Spleen (tissue), 11 donors: ENCODE measurements around the gene SLC9A7. TPM values are rescaled to one million over a fixed set of nuclear protein-coding genes. Genes with fewer than 3 reads are reported as not detected.

Experiments
- DNase-seq: peaks from one replicate; pipeline ENCODE4 v3.0.0-alpha.2; 2020
- H3K27ac ChIP-seq, 8 donors: fragments of 200-600 bp; sonication (generic) in 7 of 8; 1 replicate in 4 of 8; 2 replicates in 4 of 8; pipeline versions ENCODE4 v1.5.0 to v1.8.0; 2016 to 2021; ENCODE audit warnings: inconsistent platforms in 4 of 8, mild to moderate bottlenecking in 4 of 8, moderate library complexity in 1 of 8
- H3K27me3 ChIP-seq, 7 donors: fragments of 200-600 bp; sonication (generic) in 6 of 7; replicated peaks in 1 of 7; 1 replicate in 4 of 7; 2 replicates in 3 of 7; pipeline versions ENCODE4 v1.5.0 to v1.8.0; 2016 to 2021; ENCODE audit warnings: inconsistent platforms in 3 of 7, mild to moderate bottlenecking in 1 of 7
- H3K36me3 ChIP-seq, 6 donors: fragments of 200-600 bp; sonication (generic) in 5 of 6; 1 replicate in 4 of 6; 2 replicates in 2 of 6; pipeline versions ENCODE4 v1.5.0 to v1.8.0; 2016 to 2021; ENCODE audit warnings: inconsistent platforms in 2 of 6
- H3K4me1 ChIP-seq, 6 donors: fragments of 200-600 bp; sonication (generic) in 5 of 6; 1 replicate in 3 of 6; 2 replicates in 3 of 6; pipeline versions ENCODE4 v1.5.0 to v1.8.0; 2016 to 2021; ENCODE audit warnings: inconsistent platforms in 3 of 6
- H3K4me3 ChIP-seq, 8 donors: fragments of 200-600 bp; sonication (generic) in 7 of 8; 1 replicate in 4 of 8; 2 replicates in 4 of 8; pipeline versions ENCODE4 v1.5.0 to v1.8.0; 2016 to 2021; ENCODE audit warnings: inconsistent platforms in 4 of 8, mild to moderate bottlenecking in 4 of 8, moderate library complexity in 2 of 8
- H3K9me3 ChIP-seq, 8 donors: fragments of 200-600 bp; sonication (generic) in 7 of 8; 1 replicate in 4 of 8; 2 replicates in 4 of 8; pipeline versions ENCODE4 v1.5.0 to v1.8.0; 2016 to 2021; ENCODE audit warnings: inconsistent platforms in 4 of 8
- POLR2A ChIP-seq, 3 donors: fragments of 450-650 bp; IDR thresholded peaks; one replicate each; pipeline ENCODE4 v1.5.1; 2017; ENCODE audit warnings: antibody characterized with exemption in 3 of 3, mild to moderate bottlenecking in 1 of 3
- POLR2AphosphoS5 ChIP-seq, 3 donors: sonication (generic); formaldehyde crosslinking; IDR thresholded peaks; one replicate each; pipeline ENCODE4 v1.5.1; 2017; ENCODE audit warnings: antibody characterized with exemption in 3 of 3
- WGBS, 5 donors: extraction: QIAGEN DNeasy Blood & Tissue Kit in 3 of 5; methylation state at CpG; one replicate each; pipeline versions ENCODE4 v1.1.5 to v1.1.7; 2013 to 2018; 5-methylcytosine and 5-hydroxymethylcytosine counted together
- intact Hi-C: fragments of 100-400 bp; cut with DNase I; formaldehyde crosslinking; loops from one replicate; pipeline ENCODE4 v1.15.0; 2023; ENCODE audit warnings: low total_unique reads
- polyA plus RNA-seq, 3 donors: library from polyadenylated mRNA; stranded (reverse); fragments of 200-250 nt; gene quantifications; one replicate each; pipeline ENCODE4 v1.2.1, GENCODE V29; 2013
- total RNA-seq, 7 donors: library from RNA; depleted of rRNA in 3 of 7; stranded (reverse); fragments of >200 nt in 3 of 7; fragmentation: NEBNext Ultra II Directional in 4 of 7; extraction: Animal tissue kit (Norgen Biotek cat#: 25700) in 4 of 7; gene quantifications; one replicate each; pipeline versions ENCODE4 v1.1.0 to v1.2.1, GENCODE V29; 2016 to 2021
- TF ChIP-seq, protein P1 (sequence below), 11 experiments: fragments of 200-600 bp in 7 of 11; fragments of 450-650 bp in 4 of 11; sonication (generic) in 4 of 11; IDR thresholded peaks in 8 of 11; conservative IDR thresholded peaks in 3 of 11; 1 replicate in 7 of 11; 2 replicates in 4 of 11; pipeline versions ENCODE4 v1.4.0 to v1.8.0; 2016 to 2021; ENCODE audit warnings: antibody characterized with exemption in 11 of 11, inconsistent platforms in 4 of 11, mild to moderate bottlenecking in 1 of 11
- donor health status: healthy with polysubstance abuse.
- donor health status: DM: no; HTN: no; CAD: no; lungs with moderate emphysema.
- donor health status: DM: no; HTN: no; CAD: no.
- donor health status: Bipolar disorder and iron deficiency.
- donor health status: healthy.
- donor health status: DM: no; HTN: no; CAD: no.
- donor health status: DM: yes; HTN: yes; CAD: no.

Gene SLC9A7
- total and polyA plus RNA-seq, 10 donors, result 3.2 to 25.2 (median 11.1) TPM

DNA sequence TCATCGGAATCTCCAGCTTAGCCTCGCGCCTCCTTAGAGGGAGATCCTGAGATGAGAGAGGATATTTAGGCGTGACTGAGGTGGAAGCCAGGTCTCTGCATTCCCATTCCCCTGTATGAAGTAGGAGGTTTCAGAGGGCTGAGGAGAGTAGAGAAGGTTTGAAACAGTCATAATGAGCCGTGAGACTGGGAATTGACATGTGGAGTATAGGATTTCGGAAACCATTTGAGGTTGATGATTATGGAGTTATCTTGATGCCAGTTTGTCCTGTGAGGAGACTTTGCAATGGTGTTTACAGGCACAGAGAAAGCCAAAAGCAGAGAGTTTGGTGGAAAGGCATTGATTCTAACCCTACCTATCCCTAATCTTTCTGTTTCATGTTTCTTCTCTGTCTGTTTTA is 183.3 kb downstream of the SLC9A7 start:
- peaks cover 0 to 6% (median 0%) of the 10 kb centered on the region in 8 donors for H3K9me3 ChIP-seq
- WGBS, 5 donors, result 23 to 58% (median 28%) methylated on average over 6 of the region's 6 CpGs
- DNase-seq, result no peak
- intact Hi-C loops, result loop anchor here (10.0 kb wide), 1 partner anchor 69 kb away; no protein-coding TSS in a partner anchor
- peaks cover 0 to 7% (median 0%) of the 10 kb centered on the region in 6 donors for H3K36me3 ChIP-seq
- peaks cover 0 to 9% (median 0%) of the 10 kb centered on the region in 7 donors for H3K27me3 ChIP-seq
- H3K4me3 ChIP-seq, result peak overlapping the region; percentile 42 to 87 (median 68)
- H3K27ac ChIP-seq, result peak overlapping the region in 7 of 8 donors; percentile 61 to 88 (median 82)
- TF ChIP-seq POLR2AphosphoS5 (IDR thresholded peaks at IDR 0.05) (no peak), POLR2A (IDR thresholded peaks at IDR 0.05) (no peak)
- TF ChIP-seq, protein P1, sequence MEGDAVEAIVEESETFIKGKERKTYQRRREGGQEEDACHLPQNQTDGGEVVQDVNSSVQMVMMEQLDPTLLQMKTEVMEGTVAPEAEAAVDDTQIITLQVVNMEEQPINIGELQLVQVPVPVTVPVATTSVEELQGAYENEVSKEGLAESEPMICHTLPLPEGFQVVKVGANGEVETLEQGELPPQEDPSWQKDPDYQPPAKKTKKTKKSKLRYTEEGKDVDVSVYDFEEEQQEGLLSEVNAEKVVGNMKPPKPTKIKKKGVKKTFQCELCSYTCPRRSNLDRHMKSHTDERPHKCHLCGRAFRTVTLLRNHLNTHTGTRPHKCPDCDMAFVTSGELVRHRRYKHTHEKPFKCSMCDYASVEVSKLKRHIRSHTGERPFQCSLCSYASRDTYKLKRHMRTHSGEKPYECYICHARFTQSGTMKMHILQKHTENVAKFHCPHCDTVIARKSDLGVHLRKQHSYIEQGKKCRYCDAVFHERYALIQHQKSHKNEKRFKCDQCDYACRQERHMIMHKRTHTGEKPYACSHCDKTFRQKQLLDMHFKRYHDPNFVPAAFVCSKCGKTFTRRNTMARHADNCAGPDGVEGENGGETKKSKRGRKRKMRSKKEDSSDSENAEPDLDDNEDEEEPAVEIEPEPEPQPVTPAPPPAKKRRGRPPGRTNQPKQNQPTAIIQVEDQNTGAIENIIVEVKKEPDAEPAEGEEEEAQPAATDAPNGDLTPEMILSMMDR (IDR thresholded peaks at IDR 0.05 in 8 of 11, conservative IDR thresholded peaks at IDR 0.05 in 3 of 11), result no peak
- H3K4me1 ChIP-seq, result peaks cover 0 to 69% (median 26%) of the 10 kb centered on the region in 6 donors

DNA sequence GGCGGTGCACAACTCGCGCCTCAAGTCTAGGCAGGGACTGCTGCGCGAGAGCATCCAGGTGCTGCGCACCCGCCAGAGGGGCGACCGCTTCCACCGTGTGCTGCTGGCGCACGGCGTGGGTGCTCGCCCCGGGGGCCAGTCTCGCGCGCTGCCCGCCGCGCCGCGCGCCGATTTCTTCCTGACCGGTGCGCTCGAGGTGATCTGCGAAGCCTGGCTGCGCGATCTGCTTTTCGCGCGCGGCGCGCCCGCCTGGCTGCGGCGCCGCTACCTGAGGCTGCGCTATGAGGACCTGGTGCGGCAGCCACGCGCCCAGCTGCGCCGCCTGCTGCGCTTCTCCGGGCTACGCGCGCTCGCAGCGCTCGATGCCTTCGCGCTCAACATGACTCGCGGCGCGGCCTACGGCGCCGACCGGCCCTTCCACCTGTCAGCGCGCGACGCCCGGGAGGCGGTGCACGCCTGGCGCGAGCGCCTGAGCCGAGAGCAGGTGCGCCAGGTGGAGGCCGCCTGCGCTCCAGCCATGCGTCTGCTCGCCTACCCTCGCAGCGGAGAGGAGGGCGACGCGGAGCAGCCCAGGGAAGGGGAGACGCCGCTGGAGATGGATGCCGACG is 184.0 kb downstream of the SLC9A7 start:
- H3K9me3 ChIP-seq, result peaks cover 0 to 6% (median 0%) of the 10 kb centered on the region in 8 donors
- H3K27ac ChIP-seq, result peak overlapping the region; percentile 16 to 88 (median 82)
- H3K4me3 ChIP-seq, result peak overlapping the region; percentile 42 to 87 (median 68)
- WGBS, 5 donors, result 1 to 77% (median 20%) methylated on average over 23 to 90 of the region's 90 CpGs; no CpG with 5 or more reads in 1 of the 5 donors
- peaks cover 0 to 7% (median 0%) of the 10 kb centered on the region in 6 donors for H3K36me3 ChIP-seq
- H3K27me3 ChIP-seq, result peaks cover 0 to 9% (median 0%) of the 10 kb centered on the region in 7 donors
- intact Hi-C loops, result loop anchor here (10.0 kb wide), 1 partner anchor 70 kb away; no protein-coding TSS in a partner anchor
- TF ChIP-seq POLR2A (IDR thresholded peaks at IDR 0.05), result no peak
- TF ChIP-seq POLR2AphosphoS5 (IDR thresholded peaks at IDR 0.05), result no peak
- TF ChIP-seq, protein P1 (IDR thresholded peaks at IDR 0.05 in 8 of 11, conservative IDR thresholded peaks at IDR 0.05 in 3 of 11), result no peak
- peak; percentile 86 for DNase-seq
- peaks cover 0 to 69% (median 24%) of the 10 kb centered on the region in 6 donors for H3K4me1 ChIP-seq

DNA sequence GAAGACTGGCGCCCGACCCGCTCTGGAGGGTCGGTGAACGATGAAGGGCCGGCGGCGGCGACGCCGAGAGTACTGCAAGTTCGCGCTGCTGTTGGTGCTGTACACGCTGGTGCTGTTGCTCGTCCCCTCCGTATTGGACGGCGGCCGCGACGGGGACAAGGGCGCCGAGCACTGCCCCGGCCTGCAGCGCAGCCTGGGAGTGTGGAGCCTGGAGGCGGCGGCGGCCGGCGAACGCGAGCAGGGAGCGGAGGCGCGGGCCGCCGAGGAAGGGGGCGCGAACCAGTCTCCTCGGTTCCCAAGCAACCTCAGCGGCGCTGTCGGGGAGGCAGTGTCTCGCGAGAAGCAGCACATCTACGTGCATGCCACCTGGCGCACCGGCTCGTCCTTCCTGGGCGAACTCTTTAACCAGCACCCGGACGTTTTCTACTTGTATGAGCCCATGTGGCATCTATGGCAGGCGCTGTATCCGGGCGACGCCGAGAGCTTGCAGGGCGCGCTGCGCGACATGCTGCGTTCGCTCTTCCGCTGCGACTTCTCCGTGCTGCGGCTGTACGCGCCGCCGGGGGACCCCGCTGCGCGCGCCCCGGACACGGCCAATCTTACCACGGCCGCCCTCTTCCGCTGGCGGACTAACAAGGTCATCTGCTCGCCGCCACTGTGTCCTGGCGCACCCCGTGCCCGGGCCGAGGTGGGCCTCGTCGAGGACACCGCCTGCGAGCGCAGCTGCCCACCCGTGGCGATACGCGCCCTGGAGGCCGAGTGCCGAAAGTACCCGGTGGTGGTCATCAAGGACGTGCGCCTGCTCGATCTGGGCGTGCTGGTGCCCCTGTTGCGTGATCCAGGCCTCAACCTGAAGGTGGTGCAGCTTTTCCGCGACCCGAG is 184.8 kb downstream of the SLC9A7 start:
- peaks cover 0 to 9% (median 0%) of the 10 kb centered on the region in 7 donors for H3K27me3 ChIP-seq
- H3K9me3 ChIP-seq, result peaks cover 0 to 6% (median 0%) of the 10 kb centered on the region in 8 donors
- TF ChIP-seq, protein P1 (IDR thresholded peaks at IDR 0.05 in 8 of 11, conservative IDR thresholded peaks at IDR 0.05 in 3 of 11), result peak in 1 of 11 experiments; percentile 22
- TF ChIP-seq POLR2A (IDR thresholded peaks at IDR 0.05) (no peak), POLR2AphosphoS5 (IDR thresholded peaks at IDR 0.05) (peak in 2 of 3 donors; percentile 9 to 22)
- WGBS, 5 donors, result 0 to 48% (median 19%) methylated on average over 64 to 107 of the region's 107 CpGs; no CpG with 5 or more reads in 1 of the 5 donors
- peak overlapping the region; percentile 16 to 88 (median 82) for H3K27ac ChIP-seq
- DNase-seq, result peak; percentile 93
- H3K4me1 ChIP-seq, result peaks cover 0 to 64% (median 24%) of the 10 kb centered on the region in 6 donors
- intact Hi-C loops, result loop anchor here (10.0 kb wide), 1 partner anchor 71 kb away; no protein-coding TSS in a partner anchor
- peaks cover 0 to 7% (median 0%) of the 10 kb centered on the region in 6 donors for H3K36me3 ChIP-seq
- H3K4me3 ChIP-seq, result peak overlapping the region; percentile 42 to 87 (median 68)
